HCT116 (cell line): Measurements from ENCODE around the gene PYROXD2. TPM values are rescaled to one million over a fixed set of nuclear protein-coding genes. Genes with fewer than 3 reads are reported as not detected.

ENCODE experiments used
- ATAC-seq: fragments of 200-7000 bp; cut with Tn5 transposase; 2 replicates; pipeline ENCODE4 v1.9.1; 2020; ENCODE audit warnings: mild to moderate bottlenecking, moderate library complexity
- BruUV-seq: library from RNA; stranded (reverse); fragments of 400-500 nt; replicated peaks from 2 replicates; lab custom pipeline; 2021; lab: Mats Ljungman, UMichigan
- CTCF ChIA-PET: fragments of 300-600 bp; sonication (Branson Sonifier 250); formaldehyde crosslinking; loops from one replicate; lab custom pipeline; 2021; ENCODE audit warnings: antibody characterized with exemption; lab: Charles Lee
- POLR2A ChIA-PET: fragments of 300-600, 350-600 bp; sonication (Branson Sonifier 250); formaldehyde crosslinking; loops from one replicate; lab custom pipeline; 2021; ENCODE audit warnings: antibody characterized with exemption; lab: Charles Lee
- RAD21 ChIA-PET, 2 experiments: fragments of 300-600 bp; sonication (Branson Sonifier 250); formaldehyde crosslinking; loops; one replicate each; lab custom pipeline; 2023; ENCODE audit warnings: low total read pairs in 2 of 2; ENCODE audit not compliant: uncharacterized antibody in 2 of 2, unreplicated experiment in 2 of 2, low non-redundant PET in 1 of 2; lab: Charles Lee
- DNase-seq: peaks from one replicate; pipeline ENCODE4 v3.0.0-alpha.2; 2010; ENCODE audit warnings: low read depth, low spot score
- H2AFZ ChIP-seq: fragments of 200-600 bp; shearing (Covaris generic), sonication (generic); 2 replicates; pipeline ENCODE4 v1.6.1; 2017; ENCODE audit warnings: low read depth, mixed run types, mixed read lengths, antibody characterized with exemption, low read length; ENCODE audit not compliant: poor library complexity, severe bottlenecking
- H3K27ac ChIP-seq: 2 replicates; pipeline ENCODE4 v1.5.1; 2012; ENCODE audit warnings: low read depth, low read length
- H3K27me3 ChIP-seq: fragments of 200-600 bp; sonication (generic); 2 replicates; pipeline ENCODE4 v1.6.1; 2016; ENCODE audit warnings: mixed run types, low read length, mixed read lengths; ENCODE audit not compliant: insufficient read depth
- H3K36me3 ChIP-seq, 2 experiments: fragments of 200-500 bp in 1 of 2; fragments of 200-600 bp in 1 of 2; sonication (Bioruptor generic) in 1 of 2; sonication (generic) in 1 of 2; 2 replicates each; pipeline versions ENCODE4 v1.5.1 to v1.6.1; 2014 to 2016; ENCODE audit warnings: low read length in 2 of 2, inconsistent platforms in 1 of 2, mixed read lengths in 1 of 2, mixed run types in 1 of 2; ENCODE audit not compliant: insufficient read depth in 2 of 2, control insufficient read depth in 1 of 2
- H3K4me1 ChIP-seq, 2 experiments: fragments of 200-600 bp in 1 of 2; sonication (generic) in 1 of 2; 2 replicates each; pipeline versions ENCODE4 v1.5.1 to v1.6.1; 2012 to 2017; ENCODE audit warnings: low read length in 2 of 2, inconsistent platforms in 1 of 2, mild to moderate bottlenecking in 1 of 2, mixed read lengths in 1 of 2, mixed run types in 1 of 2, moderate library complexity in 1 of 2; ENCODE audit not compliant: insufficient read depth in 2 of 2, control insufficient read depth in 1 of 2
- H3K4me2 ChIP-seq: fragments of 200-600 bp; sonication (generic); 2 replicates; pipeline ENCODE4 v1.6.1; 2017; ENCODE audit warnings: mixed run types, low read length, mixed read lengths
- H3K4me3 ChIP-seq, 2 experiments: fragments of 200-600 bp in 1 of 2; sonication (generic) in 1 of 2; replicated peaks in 1 of 2; 2 replicates each; pipeline ENCODE4 v1.5.1; 2011 to 2016; ENCODE audit warnings: low read length in 2 of 2, control low read depth in 1 of 2, low read depth in 1 of 2, mild to moderate bottlenecking in 1 of 2, mixed read lengths in 1 of 2, mixed run types in 1 of 2
- H3K79me2 ChIP-seq: fragments of 200-600 bp; sonication (generic); 2 replicates; pipeline ENCODE4 v1.6.1; 2017; ENCODE audit warnings: mild to moderate bottlenecking, mixed run types, low read length, moderate library complexity, mixed read lengths; ENCODE audit not compliant: insufficient read depth
- H3K9ac ChIP-seq: fragments of 200-600 bp; sonication (generic); 2 replicates; pipeline ENCODE4 v1.6.1; 2016; ENCODE audit warnings: low read length, mixed read lengths
- H3K9me2 ChIP-seq: fragments of 200-600 bp; sonication (generic), shearing (Covaris generic); 2 replicates; pipeline ENCODE4 v1.6.1; 2017; ENCODE audit warnings: mixed run types, mild to moderate bottlenecking, moderate library complexity; ENCODE audit not compliant: insufficient read depth
- H3K9me3 ChIP-seq, 2 experiments: fragments of 200-500 bp in 1 of 2; fragments of 200-600 bp in 1 of 2; sonication (Bioruptor generic) in 1 of 2; sonication (generic) in 1 of 2; 2 replicates each; pipeline ENCODE4 v1.6.1; 2014 to 2017; ENCODE audit warnings: low read length in 2 of 2, mixed read lengths in 2 of 2, inconsistent platforms in 1 of 2, low read depth in 1 of 2, mild to moderate bottlenecking in 1 of 2, mixed run types in 1 of 2, moderate library complexity in 1 of 2; ENCODE audit not compliant: control insufficient read depth in 1 of 2, insufficient read depth in 1 of 2
- H4K20me1 ChIP-seq: fragments of 200-600 bp; sonication (generic), shearing (Covaris generic); 2 replicates; pipeline ENCODE4 v1.6.1; 2017; ENCODE audit warnings: mixed run types, mild to moderate bottlenecking, moderate library complexity; ENCODE audit not compliant: insufficient read depth
- EZH2 ChIP-seq: fragments of 200-600 bp; sonication (generic); IDR thresholded peaks from 2 replicates; pipeline ENCODE4 v1.6.1; 2017; ENCODE audit warnings: antibody characterized with exemption, mixed run types
- EZH2phosphoT487 ChIP-seq: fragments of 200-600 bp; IDR thresholded peaks from 2 replicates; pipeline ENCODE4 v1.6.1; 2018; ENCODE audit warnings: antibody characterized with exemption, borderline replicate concordance
- JUND ChIP-seq: IDR thresholded peaks from 2 replicates; pipeline ENCODE4 v1.6.1; 2012
- MAX ChIP-seq: IDR thresholded peaks from 2 replicates; pipeline ENCODE4 v1.6.1; 2012
- POLR2A ChIP-seq: IDR thresholded peaks from 2 replicates; pipeline ENCODE4 v1.7.0; 2011; ENCODE audit warnings: borderline replicate concordance; ENCODE audit not compliant: insufficient read depth, insufficient read length; ENCODE audit errors: extremely low read depth
- RAD21 ChIP-seq: IDR thresholded peaks from 2 replicates; pipeline ENCODE4 v1.6.1; 2012; ENCODE audit warnings: low read depth, mild to moderate bottlenecking
- SIN3A ChIP-seq: IDR thresholded peaks from 2 replicates; pipeline ENCODE4 v1.6.1; 2012; ENCODE audit warnings: low read depth
- SRF ChIP-seq: IDR thresholded peaks from 2 replicates; pipeline ENCODE4 v1.6.1; 2012; ENCODE audit warnings: low read depth
- TCF7L2 ChIP-seq: IDR thresholded peaks from 2 replicates; pipeline ENCODE4 v1.7.0; 2011; ENCODE audit warnings: borderline replicate concordance, inconsistent platforms; ENCODE audit not compliant: insufficient read depth, insufficient read length; ENCODE audit errors: extremely low read depth
- YY1 ChIP-seq: IDR thresholded peaks from 2 replicates; pipeline ENCODE4 v1.6.1; 2011; ENCODE audit warnings: low read length, low read depth, moderate library complexity, mild to moderate bottlenecking; ENCODE audit not compliant: insufficient replicate concordance; ENCODE audit errors: extremely low read depth
- ZFX ChIP-seq: fragments of 450-650 bp; IDR thresholded peaks from 2 replicates; pipeline ENCODE4 v1.6.1; 2017
- intact Hi-C: fragments of 100-400 bp; cut with micrococcal nuclease; formaldehyde crosslinking; loops from 2 replicates; pipeline ENCODE4 v1.10.0; 2022
- total RNA-seq: library from RNA; stranded (reverse); gene quantifications from one replicate; pipeline ENCODE4 v1.2.1, GENCODE V29; 2021; ENCODE audit not compliant: unreplicated experiment

Gene PYROXD2
- total RNA-seq, 1 experiment from 2014 or later, result 14.2 TPM

- Histone ChIP-seq H3K9me2 (no peaks in the 10 kb centered on the region), H3K4me1 (peaks cover 13 to 22% of the 10 kb centered on the region in 2 experiments), H2AFZ (no peak overlapping the region), H3K27ac (no peak overlapping the region), H3K9ac (no peak overlapping the region), H3K79me2 (0 out of 2 replicates have a peak, but pooled peaks cover 5% of the 10 kb centered on the region), H3K4me2 (no peak overlapping the region), H3K27me3 (no peaks in the 10 kb centered on the region), H3K4me3 (no peak overlapping the region), H3K9me3 (no peaks in the 10 kb centered on the region), H4K20me1 (no peaks in the 10 kb centered on the region), H3K36me3 (peaks cover 0 to 3% of the 10 kb centered on the region in 2 experiments; a peak in 1 of 4 replicates)
- ChIA-PET RAD21 (no interaction called here), CTCF (no interaction called here), POLR2A (no interaction called here)
- TF ChIP-seq YY1 (no peak), ZFX (no peak), POLR2A (no peak), EZH2 (no peak), SRF (no peak), TCF7L2 (no peak), JUND (no peak), SIN3A (no peak), MAX (no peak), EZH2phosphoT487 (no peak), RAD21 (no peak)
- ATAC-seq, result no peak
- DNase-seq, result no peak
- no TSS peak for BruUV-seq
- intact Hi-C loops, result loop anchor here (10.0 kb wide), 1 partner anchor 154 kb away; the partner anchor contains the start of gene LOXL4
Observed at GRCh38 chr10:98418665-98419468, 3.9 kb upstream of the PYROXD2 start.
